ENCODE results near the gene RAB31.

Gene RAB31

DNA sequence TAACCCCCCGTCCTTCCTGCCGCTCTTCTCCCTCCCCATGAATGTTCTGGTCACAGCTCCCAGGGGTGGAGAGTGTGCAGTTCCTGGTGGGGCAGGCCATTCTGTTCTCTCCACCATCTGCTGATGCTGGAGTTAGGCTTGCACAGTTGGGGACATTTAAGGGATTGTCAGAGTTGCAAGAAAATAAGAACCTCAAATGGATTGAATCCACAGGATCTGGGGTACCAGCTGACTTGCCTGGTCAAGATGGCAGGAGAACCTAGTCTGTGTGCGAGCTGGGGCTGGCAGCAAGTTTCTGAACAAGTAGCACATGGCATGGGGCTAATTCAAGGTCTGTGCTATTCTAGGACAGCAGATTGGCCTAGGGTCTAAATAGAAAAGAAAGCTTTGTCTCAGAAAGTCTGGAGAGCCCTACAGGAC, 116.9 kb downstream of the RAB31 start:
- no peak overlapping the region for H3K9ac ChIP-seq (ENCODE audit: low read length)
- no peaks in the 10 kb centered on the region for H3K36me3 ChIP-seq (ENCODE audit: insufficient read depth, low read length)
- no peaks in the 10 kb centered on the region for H3K9me2 ChIP-seq (ENCODE audit: low read depth, low read length)
- no peaks in the 10 kb centered on the region for H3K27me3 ChIP-seq (ENCODE audit: insufficient read depth, low read length)
- H4K20me1 ChIP-seq (ENCODE audit: insufficient read depth, low read length) = no peaks in the 10 kb centered on the region
- H3K4me2 ChIP-seq (ENCODE audit: low read length) = no peak overlapping the region
- H3K4me1 ChIP-seq (ENCODE audit: insufficient read depth, low read length, severe bottlenecking) = no peaks in the 10 kb centered on the region
- no peak for TF ChIP-seq CTCF (IDR thresholded peaks at IDR 0.05; ENCODE audit: low read length)
- TF ChIP-seq EZH2 (IDR thresholded peaks at IDR 0.05; ENCODE audit: borderline replicate concordance, low read length) = no peak
- H2AFZ ChIP-seq (ENCODE audit: low read length) = no peak overlapping the region
- H3K27ac ChIP-seq (ENCODE audit: low read depth, low read length, poor library complexity, severe bottlenecking) = no peak overlapping the region
- no peaks in the 10 kb centered on the region for H3K79me2 ChIP-seq (ENCODE audit: insufficient read depth, low read length)
- H3F3A ChIP-seq (ENCODE audit: insufficient read depth, low read length) = no peaks in the 10 kb centered on the region
- no peaks in the 10 kb centered on the region for H3K9me3 ChIP-seq (ENCODE audit: low read length)
- no peak overlapping the region for H3K4me3 ChIP-seq (ENCODE audit: low read depth, low read length, poor library complexity, severe bottlenecking)

- Histone ChIP-seq H3K27me3 (ENCODE audit: insufficient read depth, low read length) (no peaks in the 10 kb centered on the region), H3K9ac (ENCODE audit: low read length) (no peak overlapping the region), H3K4me1 (ENCODE audit: insufficient read depth, low read length, severe bottlenecking) (no peaks in the 10 kb centered on the region), H4K20me1 (ENCODE audit: insufficient read depth, low read length) (no peaks in the 10 kb centered on the region), H3F3A (ENCODE audit: insufficient read depth, low read length) (no peaks in the 10 kb centered on the region), H3K9me3 (ENCODE audit: low read length) (no peaks in the 10 kb centered on the region), H3K79me2 (ENCODE audit: insufficient read depth, low read length) (no peaks in the 10 kb centered on the region), H3K4me2 (ENCODE audit: low read length) (no peak overlapping the region), H3K9me2 (ENCODE audit: low read depth, low read length) (no peaks in the 10 kb centered on the region), H3K4me3 (ENCODE audit: low read depth, low read length, poor library complexity, severe bottlenecking) (no peak overlapping the region), H3K36me3 (ENCODE audit: insufficient read depth, low read length) (no peaks in the 10 kb centered on the region), H3K27ac (ENCODE audit: low read depth, low read length, poor library complexity, severe bottlenecking) (no peak overlapping the region), H2AFZ (ENCODE audit: low read length) (no peak overlapping the region)
- no peak for TF ChIP-seq CTCF (IDR thresholded peaks at IDR 0.05; ENCODE audit: low read length)
- no peak for TF ChIP-seq EZH2 (IDR thresholded peaks at IDR 0.05; ENCODE audit: borderline replicate concordance, low read length)
Observed at GRCh38 chr18:9825571-9826073, 117.5 kb downstream of the RAB31 start.

DNA sequence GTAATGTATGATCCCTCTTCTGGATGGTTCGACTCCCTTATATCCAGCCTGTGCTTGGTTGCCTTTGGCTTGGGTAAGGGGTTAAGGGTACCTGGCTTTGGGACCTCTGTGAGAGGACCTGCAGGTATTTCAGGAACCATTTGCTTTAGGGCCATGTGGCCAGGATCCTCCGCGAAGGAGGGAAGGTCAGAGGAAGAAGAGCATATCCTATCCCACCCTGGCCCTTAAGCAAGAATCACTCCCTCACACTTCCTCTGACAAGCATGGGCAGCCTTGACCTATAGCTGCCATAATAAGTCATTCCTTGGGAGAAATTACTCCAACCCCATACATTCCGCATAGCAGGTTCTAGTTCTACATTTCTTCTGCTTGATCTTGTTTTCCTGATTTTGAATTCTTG, 118.6 kb downstream of the RAB31 start:
- no peak overlapping the region for H3K9ac ChIP-seq (ENCODE audit: low read length)
- no peaks in the 10 kb centered on the region for H3K4me1 ChIP-seq (ENCODE audit: insufficient read depth, low read length, severe bottlenecking)
- H3K27ac ChIP-seq (ENCODE audit: low read depth, low read length, poor library complexity, severe bottlenecking) = no peak overlapping the region
- no peak overlapping the region for H2AFZ ChIP-seq (ENCODE audit: low read length)
- no peaks in the 10 kb centered on the region for H3K9me3 ChIP-seq (ENCODE audit: low read length)
- H3F3A ChIP-seq (ENCODE audit: insufficient read depth, low read length) = no peaks in the 10 kb centered on the region
- TF ChIP-seq EZH2 (IDR thresholded peaks at IDR 0.05; ENCODE audit: borderline replicate concordance, low read length) = no peak
- no peak overlapping the region for H3K4me3 ChIP-seq (ENCODE audit: low read depth, low read length, poor library complexity, severe bottlenecking)
- no peaks in the 10 kb centered on the region for H3K36me3 ChIP-seq (ENCODE audit: insufficient read depth, low read length)
- no peaks in the 10 kb centered on the region for H3K27me3 ChIP-seq (ENCODE audit: insufficient read depth, low read length)
- H3K4me2 ChIP-seq (ENCODE audit: low read length) = no peak overlapping the region
- no peaks in the 10 kb centered on the region for H3K9me2 ChIP-seq (ENCODE audit: low read depth, low read length)
- H4K20me1 ChIP-seq (ENCODE audit: insufficient read depth, low read length) = no peaks in the 10 kb centered on the region
- no peaks in the 10 kb centered on the region for H3K79me2 ChIP-seq (ENCODE audit: insufficient read depth, low read length)

- no peaks in the 10 kb centered on the region for H3K9me2 ChIP-seq (ENCODE audit: low read depth, low read length)
- H3K9ac ChIP-seq (ENCODE audit: low read length) = no peak overlapping the region
- TF ChIP-seq CTCF (IDR thresholded peaks at IDR 0.05; ENCODE audit: low read length) (no peak), EZH2 (IDR thresholded peaks at IDR 0.05; ENCODE audit: borderline replicate concordance, low read length) (no peak)
- no peaks in the 10 kb centered on the region for H3K4me1 ChIP-seq (ENCODE audit: insufficient read depth, low read length, severe bottlenecking)
- no peaks in the 10 kb centered on the region for H4K20me1 ChIP-seq (ENCODE audit: insufficient read depth, low read length)
- H3K36me3 ChIP-seq (ENCODE audit: insufficient read depth, low read length) = no peaks in the 10 kb centered on the region
- H3K27me3 ChIP-seq (ENCODE audit: insufficient read depth, low read length) = no peaks in the 10 kb centered on the region
- H3K27ac ChIP-seq (ENCODE audit: low read depth, low read length, poor library complexity, severe bottlenecking) = no peak overlapping the region
- H3K4me2 ChIP-seq (ENCODE audit: low read length) = no peak overlapping the region
- no peaks in the 10 kb centered on the region for H3F3A ChIP-seq (ENCODE audit: insufficient read depth, low read length)
- no peak overlapping the region for H2AFZ ChIP-seq (ENCODE audit: low read length)
- H3K79me2 ChIP-seq (ENCODE audit: insufficient read depth, low read length) = no peaks in the 10 kb centered on the region
- no peak overlapping the region for H3K4me3 ChIP-seq (ENCODE audit: low read depth, low read length, poor library complexity, severe bottlenecking)
- H3K9me3 ChIP-seq (ENCODE audit: low read length) = no peaks in the 10 kb centered on the region
Observed at GRCh38 chr18:9827211-9827792, 119.2 kb downstream of the RAB31 start.
